HG02943 (cell line): ENCODE data around the gene ABL2.
"Not testable (repeated sequence)": the region's sequence is repeated elsewhere in the genome, so short reads cannot be mapped to it uniquely, and the experiment has no call there.

ENCODE experiments used
- ATAC-seq: cut with Tn5 transposase; IDR thresholded peaks from one replicate; pipeline ENCODE4 v1.9.1; 2021; ENCODE audit warnings: mild to moderate bottlenecking, low read depth, moderate library complexity; ENCODE audit not compliant: unreplicated experiment

The ABL2 gene

DNA sequence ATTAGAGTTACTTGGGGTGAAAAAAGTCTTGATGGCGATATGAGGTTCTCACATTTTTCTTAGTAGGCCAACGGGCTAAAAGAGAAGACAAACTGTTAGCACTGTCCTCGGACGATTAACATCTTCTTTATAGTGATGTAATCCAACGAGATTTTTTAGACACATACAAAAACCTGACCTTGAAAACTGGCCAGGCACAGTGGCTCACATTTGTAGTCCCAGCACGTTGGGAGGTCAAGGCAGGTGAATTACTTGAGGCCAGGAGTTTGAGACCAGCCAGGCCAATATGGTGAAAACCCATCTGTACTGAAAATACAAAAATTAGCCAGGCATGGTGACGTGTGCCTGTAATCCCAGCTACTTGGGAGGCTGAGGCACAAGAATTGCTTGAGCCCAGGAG is 8.4 kb downstream of the ABL2 start:
- ATAC-seq = not testable (repeated sequence)

- no peak for ATAC-seq
Measured at GRCh38 chr1:179217943-179218507, 11.5 kb downstream of the ABL2 start.

GRCh38 chr1:179213317-179213716 is 16.2 kb downstream of the ABL2 start:
- ATAC-seq = not testable (repeated sequence)

- ATAC-seq = no peak
Measured at GRCh38 chr1:179208681-179209477, 20.6 kb downstream of the ABL2 start.

GRCh38 chr1:179206812-179207211 is 22.7 kb downstream of the ABL2 start:
- no peak for ATAC-seq

- no peak for ATAC-seq
Measured at GRCh38 chr1:179205284-179205683, 24.2 kb downstream of the ABL2 start.

- no peak for ATAC-seq
Measured at GRCh38 chr1:179202161-179202560, 27.3 kb downstream of the ABL2 start.

- ATAC-seq = no peak
Measured at GRCh38 chr1:179200586-179200985, 28.9 kb downstream of the ABL2 start.

GRCh38 chr1:179197690-179198297 is 31.7 kb downstream of the ABL2 start:
- no peak for ATAC-seq

DNA sequence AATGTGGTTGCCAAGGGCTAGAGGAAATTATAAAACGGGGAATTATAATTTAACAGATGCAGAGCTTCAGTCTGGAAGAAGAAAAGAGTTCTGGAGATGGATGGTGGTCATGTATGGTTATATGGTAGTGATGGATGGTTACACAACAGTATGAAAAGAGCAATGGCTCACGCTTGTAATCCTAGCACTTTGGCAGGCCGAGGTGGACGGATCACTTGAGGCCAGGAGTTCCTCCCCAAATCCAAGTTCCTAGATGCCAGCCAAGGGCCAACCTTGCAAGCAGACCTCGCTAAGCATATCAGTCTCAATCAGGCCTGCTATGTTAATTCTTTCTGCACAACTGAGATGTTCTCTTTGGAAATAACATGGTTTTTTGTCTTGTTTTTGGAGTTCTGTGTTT is 33.6 kb downstream of the ABL2 start:
- not testable (repeated sequence) for ATAC-seq

DNA sequence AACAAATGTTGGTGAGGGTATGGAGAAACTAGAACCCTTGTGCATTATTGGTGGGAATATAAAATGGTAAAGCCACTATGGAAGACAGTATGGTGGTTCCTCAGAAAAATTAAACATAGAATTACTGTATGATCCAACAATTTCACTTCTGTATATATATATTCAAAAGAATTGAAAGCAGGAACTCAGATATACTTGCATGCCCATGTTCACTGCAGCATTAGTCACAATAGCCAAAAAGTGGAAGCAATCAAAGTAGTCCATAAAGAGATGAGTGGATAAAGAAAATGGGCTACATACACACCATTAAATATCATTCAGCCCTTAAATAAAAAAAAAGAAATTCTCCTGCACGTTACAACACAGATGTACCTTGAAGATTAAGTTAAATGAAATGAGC is 34.1 kb downstream of the ABL2 start:
- no peak for ATAC-seq

- ATAC-seq = no peak
Measured at GRCh38 chr1:179194068-179194537, 35.4 kb downstream of the ABL2 start.

GRCh38 chr1:179190861-179191260 is 38.6 kb downstream of the ABL2 start:
- ATAC-seq = no peak

GRCh38 chr1:179187735-179188471 is 41.6 kb downstream of the ABL2 start:
- ATAC-seq = no peak

GRCh38 chr1:179187043-179187442 is 42.4 kb downstream of the ABL2 start:
- ATAC-seq = no peak

DNA sequence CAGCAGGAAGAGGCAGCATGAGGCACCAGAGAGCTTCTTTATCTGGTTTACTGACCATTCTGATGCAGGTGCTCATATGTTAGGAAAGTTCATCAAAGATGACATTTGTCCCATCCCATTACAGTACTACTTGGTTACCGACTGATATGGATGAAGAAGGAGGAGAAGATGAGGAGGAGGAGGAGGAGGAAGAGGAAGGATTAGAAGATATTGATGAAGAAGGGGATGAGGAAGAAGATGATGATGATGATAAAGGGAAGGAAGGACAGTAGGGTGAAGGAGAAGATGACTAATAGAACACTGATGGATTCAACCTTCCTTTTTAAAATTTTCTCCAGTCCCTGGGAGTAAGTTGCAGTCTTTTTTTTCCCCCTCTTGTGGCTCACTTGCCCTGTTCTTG is 45.1 kb downstream of the ABL2 start:
- no peak for ATAC-seq

DNA sequence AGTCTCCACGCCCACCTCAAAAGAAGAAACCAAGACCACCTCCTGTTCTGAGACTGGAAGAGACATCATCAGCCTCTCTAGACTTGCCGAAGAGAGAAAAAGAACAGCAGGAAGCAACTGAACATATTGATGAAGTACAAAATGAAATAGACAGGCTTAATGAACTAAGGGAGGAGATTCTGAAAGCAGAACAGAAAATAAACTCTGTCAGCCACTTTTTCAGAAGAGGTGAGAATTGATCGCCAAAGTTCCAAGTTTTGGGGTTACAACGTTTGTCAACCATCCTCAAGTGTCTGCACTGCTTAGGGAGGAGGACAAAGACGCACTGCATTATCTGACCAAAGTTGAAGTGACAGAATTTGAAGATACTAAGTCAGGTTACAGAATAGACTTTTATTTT is 45.6 kb downstream of the ABL2 start:
- ATAC-seq = no peak

DNA sequence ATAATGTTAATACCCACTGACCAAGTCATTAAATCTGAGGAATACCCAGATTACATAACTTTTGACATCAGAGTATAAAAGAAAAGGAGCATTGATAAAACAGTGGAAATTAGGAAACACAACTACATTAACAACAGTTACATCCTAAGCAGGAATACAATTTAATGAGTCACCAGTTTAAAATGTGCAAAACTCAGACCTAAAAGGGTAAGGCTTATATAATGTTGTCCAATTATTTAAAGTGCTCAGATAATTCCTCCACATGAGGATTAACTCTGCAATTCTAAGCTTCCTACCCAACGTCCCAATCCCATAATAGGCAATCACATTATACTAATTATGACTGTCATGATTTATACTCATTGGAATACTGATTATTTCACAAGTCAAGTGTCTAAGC is 50.5 kb downstream of the ABL2 start:
- ATAC-seq = no peak

- no peak for ATAC-seq
Measured at GRCh38 chr1:179178183-179178582, 51.3 kb downstream of the ABL2 start.

GRCh38 chr1:179177615-179178014 is 51.9 kb downstream of the ABL2 start:
- ATAC-seq = no peak

DNA sequence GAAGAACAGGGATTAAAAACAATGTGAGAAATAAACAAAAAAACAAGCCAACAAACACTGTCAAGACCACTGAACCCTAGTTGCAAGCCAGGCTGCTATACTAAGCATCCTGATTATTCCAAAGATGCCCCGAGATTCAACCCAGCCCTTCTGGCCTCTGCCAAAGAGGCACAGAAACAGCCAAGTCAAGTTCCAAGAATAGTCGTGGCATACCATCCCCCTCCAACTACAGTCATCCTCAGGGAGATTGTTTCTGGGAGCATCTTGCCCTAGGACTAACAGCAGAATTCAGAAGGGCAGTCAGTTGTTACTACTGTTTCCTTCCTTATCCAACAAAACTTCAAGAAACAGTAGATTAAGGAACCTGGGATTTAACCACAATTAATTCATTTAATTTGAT is 52.3 kb downstream of the ABL2 start:
- no peak for ATAC-seq
